Activated naive CD8-positive, alpha-beta T cell treated with anti-CD3 and anti-CD28 coated beads, Interleukin-2, amount 10 ng/mL, durations not matched to agents 7 days and 5 days (primary cell): ENCODE results near the gene PCDHGA4. TPM values are rescaled to one million over a fixed set of nuclear protein-coding genes. Genes with fewer than 3 reads are reported as not detected.
"Not testable (repeated sequence)": the region's sequence is repeated elsewhere in the genome, so short reads cannot be mapped to it uniquely, and the experiment has no call there.

ENCODE experiments used
- ATAC-seq: fragments of 150-1000 bp; cut with Tn5 transposase; one replicate; pipeline ENCODE4 v1.10.0; 2021; ENCODE audit warnings: low read depth, moderate library complexity
- POLR2A ChIA-PET: fragments of 350-600 bp; sonication (Branson Sonifier 250); formaldehyde crosslinking; loops from one replicate; lab custom pipeline; 2021; ENCODE audit warnings: antibody characterized with exemption; lab: Charles Lee
- DNase-seq: peaks from one replicate; pipeline ENCODE4 v3.0.0; 2021
- H3K27ac Mint-ChIP-seq: one replicate; pipeline ENCODE4 v1.8.0; 2022; ENCODE audit warnings: mild to moderate bottlenecking, mixed read lengths
- H3K27me3 Mint-ChIP-seq: one replicate; pipeline ENCODE4 v1.8.0; 2022; ENCODE audit warnings: mild to moderate bottlenecking, moderate library complexity, mixed read lengths
- H3K36me3 Mint-ChIP-seq: one replicate; pipeline ENCODE4 v1.8.0; 2021; ENCODE audit warnings: mild to moderate bottlenecking, mixed read lengths
- H3K4me1 Mint-ChIP-seq: one replicate; pipeline ENCODE4 v1.8.0; 2021; ENCODE audit warnings: mixed read lengths
- H3K4me3 Mint-ChIP-seq: one replicate; pipeline ENCODE4 v1.8.0; 2022; ENCODE audit warnings: mild to moderate bottlenecking, moderate library complexity, mixed read lengths
- H3K9me3 Mint-ChIP-seq: one replicate; pipeline ENCODE4 v1.8.0; 2021; ENCODE audit warnings: mixed read lengths
- total RNA-seq, 2 experiments: library from RNA; stranded (reverse); gene quantifications; one replicate each; pipeline ENCODE4 v1.2.3, GENCODE V29; 2021

The PCDHGA4 gene
- total RNA-seq, 2 experiments from 2014 or later: 0.25 to 0.28 TPM

DNA sequence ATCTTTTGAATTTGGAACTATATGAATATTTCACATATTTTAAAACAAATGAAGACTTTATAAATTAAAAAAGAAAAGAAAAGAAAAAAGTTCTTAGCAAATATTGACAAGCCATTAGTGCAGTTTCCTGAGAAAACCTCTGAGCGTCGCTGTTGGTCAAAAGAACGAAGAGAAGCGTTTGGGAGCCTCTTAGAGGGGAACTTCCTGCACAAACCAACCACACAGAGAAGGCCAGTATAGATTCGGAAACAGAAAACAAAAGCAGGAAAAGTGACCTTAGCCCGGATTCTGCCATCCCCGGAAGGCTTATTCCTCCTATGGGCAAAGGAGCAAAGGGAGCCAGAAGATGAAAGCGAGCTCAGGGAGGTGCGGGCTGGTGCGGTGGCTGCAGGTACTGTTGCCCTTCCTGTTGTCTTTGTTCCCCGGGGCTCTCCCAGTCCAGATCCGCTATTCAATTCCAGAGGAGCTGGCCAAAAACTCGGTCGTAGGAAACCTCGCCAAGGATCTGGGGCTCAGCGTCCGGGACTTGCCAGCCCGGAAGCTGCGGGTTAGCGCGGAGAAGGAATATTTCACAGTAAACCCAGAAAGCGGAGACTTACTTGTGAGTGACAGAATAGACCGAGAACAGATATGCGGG, 5.1 kb downstream of the PCDHGA4 start, which contains the start of gene PCDHGB2:
Gene PCDHGB2, plus strand, starts transcription at position 205 of the 637 bp plus-strand sequence. Its CDS starts 142 bp downstream, at position 347.
- H3K9me3 Mint-ChIP-seq: peaks cover 28% of the 10 kb centered on the region

DNA sequence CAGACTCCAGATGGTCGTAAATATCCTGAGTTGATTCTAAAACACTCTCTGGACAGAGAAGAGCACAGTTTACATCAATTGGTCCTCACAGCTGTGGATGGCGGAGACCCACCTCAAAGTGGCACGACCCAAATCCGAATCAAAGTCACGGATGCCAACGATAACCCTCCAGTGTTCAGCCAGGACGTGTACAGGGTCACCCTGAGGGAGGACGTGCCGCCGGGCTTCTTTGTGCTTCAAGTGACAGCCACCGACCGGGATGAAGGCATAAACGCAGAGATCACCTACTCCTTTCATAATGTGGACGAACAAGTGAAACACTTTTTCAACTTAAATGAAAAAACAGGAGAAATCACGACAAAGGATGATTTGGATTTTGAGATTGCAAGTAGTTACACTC, 5.9 kb downstream of the PCDHGA4 start:
- POLR2A ChIA-PET: no interaction called here

More for the DNA sequence above, 5.1 kb downstream of the PCDHGA4 start, which contains the start of gene PCDHGB2:
- POLR2A ChIA-PET: no interaction called here
- peaks cover 59% of the 10 kb centered on the region for H3K27me3 Mint-ChIP-seq
- H3K36me3 Mint-ChIP-seq: peaks cover 11% of the 10 kb centered on the region
- DNase-seq (no peak), ATAC-seq (no peak)
- H3K27ac Mint-ChIP-seq: peak within 1 kb of the TSS; percentile 51
- H3K4me1 Mint-ChIP-seq: peaks cover 1% of the 10 kb centered on the region
- H3K4me3 Mint-ChIP-seq: peak within 1 kb of the TSS; percentile 83

DNA sequence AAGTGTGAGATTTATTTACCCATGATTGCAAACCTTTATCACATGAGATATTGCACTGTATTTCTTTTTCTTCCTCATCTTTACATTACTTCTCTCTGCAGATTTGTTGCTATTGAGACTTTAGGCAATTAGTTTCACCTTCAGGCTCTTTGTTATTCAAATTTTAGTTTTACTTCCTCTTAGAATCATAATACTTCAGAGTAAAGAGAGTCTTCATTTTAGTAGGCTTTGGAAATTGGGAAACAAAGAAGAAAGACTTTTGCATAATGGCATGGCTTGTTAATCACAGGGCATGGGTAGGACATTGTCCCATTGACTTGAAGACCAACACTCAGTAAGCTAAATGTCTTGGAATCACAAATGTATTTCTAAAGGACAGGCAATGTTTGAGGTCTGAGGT, 7.9 kb downstream of the PCDHGA4 start:
- Mint-ChIP-seq H3K9me3 (peaks cover 28% of the 10 kb centered on the region), H3K4me1 (peaks cover 1% of the 10 kb centered on the region), H3K27ac (no peak overlapping the region), H3K36me3 (peaks cover 18% of the 10 kb centered on the region), H3K4me3 (no peak overlapping the region), H3K27me3 (peaks cover 65% of the 10 kb centered on the region)
- no peak for DNase-seq
- no peak for ATAC-seq
- POLR2A ChIA-PET: no interaction called here

More for the DNA sequence above, 5.9 kb downstream of the PCDHGA4 start:
- H3K9me3 Mint-ChIP-seq: peaks cover 34% of the 10 kb centered on the region
- H3K36me3 Mint-ChIP-seq: peaks cover 16% of the 10 kb centered on the region
- no peak overlapping the region for H3K4me3 Mint-ChIP-seq
- ATAC-seq (no peak), DNase-seq (no peak)
- no peak overlapping the region for H3K27ac Mint-ChIP-seq
- peaks cover 64% of the 10 kb centered on the region for H3K27me3 Mint-ChIP-seq
- H3K4me1 Mint-ChIP-seq: peaks cover 1% of the 10 kb centered on the region

GRCh38 chr5:141363952-141364660, 9.3 kb downstream of the PCDHGA4 start, which contains the start of gene PCDHGA5:
TSS of gene PCDHGA5 (plus strand) at chr5:141364162. CDS start at chr5:141364331, 169 bp downstream.
- Mint-ChIP-seq H3K9me3 (peaks cover 28% of the 10 kb centered on the region), H3K4me3 (no peak within 1 kb of the TSS)

GRCh38 chr5:141366016-141366896, 11.4 kb downstream of the PCDHGA4 start:
- POLR2A ChIA-PET: no interaction called here
- H3K27me3 Mint-ChIP-seq: peaks cover 64% of the 10 kb centered on the region
- H3K4me3 Mint-ChIP-seq: no peak overlapping the region

More at GRCh38 chr5:141363952-141364660, 9.3 kb downstream of the PCDHGA4 start, which contains the start of gene PCDHGA5:
- peaks cover 18% of the 10 kb centered on the region for H3K36me3 Mint-ChIP-seq
- H3K27ac Mint-ChIP-seq: peak within 1 kb of the TSS; percentile 34
- ATAC-seq (no peak), DNase-seq (no peak)
- H3K27me3 Mint-ChIP-seq: peaks cover 63% of the 10 kb centered on the region
- POLR2A ChIA-PET: no interaction called here
- H3K4me1 Mint-ChIP-seq: peaks cover 1% of the 10 kb centered on the region

GRCh38 chr5:141369994-141370848, 15.4 kb downstream of the PCDHGA4 start, which contains the start of gene PCDHGB3:
TSS of gene PCDHGB3 (plus strand) at chr5:141370242. CDS start at chr5:141370395, 153 bp downstream.
- Mint-ChIP-seq H3K4me3 (peak within 1 kb of the TSS; percentile 59), H3K9me3 (peaks cover 24% of the 10 kb centered on the region), H3K27me3 (peaks cover 49% of the 10 kb centered on the region), H3K4me1 (peaks cover 4% of the 10 kb centered on the region), H3K36me3 (peaks cover 5% of the 10 kb centered on the region), H3K27ac (no peak within 1 kb of the TSS)
- POLR2A ChIA-PET: interaction anchor here (0.6 kb wide), 1 partner anchor 17 kb away, joined by 3 read pairs; no protein-coding TSS in a partner anchor
- ATAC-seq (peak; percentile 60), DNase-seq (peak; percentile 27)

More at GRCh38 chr5:141366016-141366896, 11.4 kb downstream of the PCDHGA4 start:
- H3K9me3 Mint-ChIP-seq: peaks cover 22% of the 10 kb centered on the region
- no peak overlapping the region for H3K27ac Mint-ChIP-seq
- peaks cover 4% of the 10 kb centered on the region for H3K4me1 Mint-ChIP-seq
- ATAC-seq (no peak), DNase-seq (no peak)
- H3K36me3 Mint-ChIP-seq: peaks cover 15% of the 10 kb centered on the region

GRCh38 chr5:141371572-141372475, 17.0 kb downstream of the PCDHGA4 start:
- POLR2A ChIA-PET: no interaction called here
- DNase-seq (no peak), ATAC-seq (no peak)
- H3K4me3 Mint-ChIP-seq: no peak overlapping the region
- peaks cover 4% of the 10 kb centered on the region for H3K4me1 Mint-ChIP-seq
- peaks cover 26% of the 10 kb centered on the region for H3K9me3 Mint-ChIP-seq
- no peak overlapping the region for H3K27ac Mint-ChIP-seq
- H3K36me3 Mint-ChIP-seq: no peaks in the 10 kb centered on the region
- peaks cover 42% of the 10 kb centered on the region for H3K27me3 Mint-ChIP-seq

DNA sequence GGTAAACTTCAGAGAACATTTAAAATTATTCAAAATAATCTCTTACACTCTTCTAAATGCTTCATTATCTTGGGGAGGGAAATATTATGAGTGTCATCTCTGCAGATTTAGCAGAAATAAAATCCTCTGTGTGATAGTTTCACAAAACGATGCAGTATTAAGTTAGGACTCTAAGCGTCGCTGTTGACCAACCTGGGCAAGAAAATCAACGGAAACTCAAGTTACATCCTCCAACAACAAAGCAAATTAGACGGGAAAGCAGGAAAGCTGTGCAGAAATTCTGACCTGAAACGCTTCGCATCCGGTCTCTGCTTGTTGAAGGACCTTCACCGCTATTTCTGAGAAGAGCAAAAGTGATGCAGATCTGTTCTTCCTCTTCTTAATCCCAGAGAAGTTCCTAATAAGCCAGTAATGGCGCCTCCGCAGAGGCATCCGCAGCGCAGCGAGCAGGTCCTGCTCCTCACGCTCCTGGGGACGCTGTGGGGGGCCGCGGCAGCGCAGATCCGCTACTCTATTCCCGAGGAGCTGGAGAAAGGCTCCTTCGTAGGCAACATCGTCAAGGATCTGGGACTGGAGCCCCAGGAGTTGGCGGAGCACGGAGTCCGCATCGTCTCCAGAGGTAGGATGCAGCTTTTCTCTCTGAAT, 19.0 kb downstream of the PCDHGA4 start, which contains the start of gene PCDHGA6:
Gene PCDHGA6, plus strand, starts transcription at position 219 of the 645 bp plus-strand sequence. Its CDS starts 193 bp downstream, at position 412.
- DNase-seq: no peak
- Mint-ChIP-seq H3K4me1 (peaks cover 4% of the 10 kb centered on the region), H3K36me3 (no peaks in the 10 kb centered on the region), H3K27ac (no peak within 1 kb of the TSS), H3K9me3 (peaks cover 28% of the 10 kb centered on the region), H3K27me3 (peaks cover 39% of the 10 kb centered on the region), H3K4me3 (peak within 1 kb of the TSS; percentile 39)
- ATAC-seq: no peak
- POLR2A ChIA-PET: interaction anchor here (0.9 kb wide), 1 partner anchor 53 kb away, joined by 3 read pairs; the partner anchor contains the start of gene TAF7

DNA sequence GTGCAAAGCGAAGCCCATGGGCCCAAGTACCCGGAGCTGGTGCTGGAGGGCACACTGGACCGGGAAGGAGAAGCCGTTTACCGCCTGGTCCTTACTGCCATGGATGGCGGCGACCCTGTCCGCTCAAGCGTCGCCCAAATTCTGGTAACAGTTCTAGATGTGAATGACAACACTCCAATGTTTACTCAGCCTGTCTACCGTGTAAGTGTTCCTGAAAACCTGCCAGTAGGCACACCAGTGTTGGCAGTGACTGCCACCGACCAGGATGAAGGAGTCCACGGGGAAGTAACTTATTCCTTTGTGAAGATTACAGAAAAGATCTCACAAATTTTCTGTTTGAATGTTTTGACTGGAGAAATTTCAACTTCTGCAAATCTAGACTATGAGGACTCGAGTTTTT, 19.8 kb downstream of the PCDHGA4 start:
- no peak for ATAC-seq
- Mint-ChIP-seq H3K27me3 (peaks cover 35% of the 10 kb centered on the region), H3K9me3 (peaks cover 29% of the 10 kb centered on the region)

GRCh38 chr5:141375444-141376155, 20.8 kb downstream of the PCDHGA4 start:
- POLR2A ChIA-PET: interaction anchor here (0.6 kb wide), 1 partner anchor 55 kb away, joined by 3 read pairs; the partner anchor contains the start of gene TAF7
- DNase-seq, H3K36me3 Mint-ChIP-seq, ATAC-seq, H3K27ac Mint-ChIP-seq, H3K4me1 Mint-ChIP-seq, H3K4me3 Mint-ChIP-seq: not testable (repeated sequence)
- peaks cover 35% of the 10 kb centered on the region for H3K27me3 Mint-ChIP-seq
- peaks cover 33% of the 10 kb centered on the region for H3K9me3 Mint-ChIP-seq

More for the DNA sequence above, 19.8 kb downstream of the PCDHGA4 start:
- Mint-ChIP-seq H3K36me3 (no peaks in the 10 kb centered on the region), H3K27ac (no peak overlapping the region), H3K4me1 (peaks cover 4% of the 10 kb centered on the region), H3K4me3 (no peak overlapping the region)
- DNase-seq: no peak
- POLR2A ChIA-PET: no interaction called here
